NOMO-1 treated with dmso at 0.1 percent for 144 hours (cell line): ENCODE data around the gene CELF4.

Source experiments
- DNase-seq: peaks from one replicate; lab custom pipeline; 2025; ENCODE audit not compliant: unreplicated experiment; lab: John Stamatoyannopoulos, UW

The CELF4 gene

DNA sequence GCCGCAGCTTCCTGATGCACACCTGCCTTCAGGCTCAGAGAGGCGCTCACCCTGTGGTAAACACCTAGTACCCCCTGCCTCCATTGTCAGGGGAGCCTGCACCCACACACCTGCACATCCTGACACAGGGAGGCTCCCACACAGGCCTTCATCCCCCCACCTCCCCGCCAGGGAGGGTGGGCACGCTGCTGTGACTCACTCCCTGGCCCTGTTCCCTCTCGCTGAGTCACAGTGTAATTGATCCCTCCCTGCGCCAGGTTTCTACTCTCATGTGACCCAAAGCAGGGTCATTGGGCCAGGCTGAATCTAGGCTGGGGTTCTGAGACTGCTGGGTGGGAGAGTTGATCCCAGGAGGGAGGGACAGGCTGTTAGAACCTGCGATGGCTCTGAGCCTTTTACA lies 8.5 kb upstream of the CELF4 start:
- no peak for DNase-seq

DNA sequence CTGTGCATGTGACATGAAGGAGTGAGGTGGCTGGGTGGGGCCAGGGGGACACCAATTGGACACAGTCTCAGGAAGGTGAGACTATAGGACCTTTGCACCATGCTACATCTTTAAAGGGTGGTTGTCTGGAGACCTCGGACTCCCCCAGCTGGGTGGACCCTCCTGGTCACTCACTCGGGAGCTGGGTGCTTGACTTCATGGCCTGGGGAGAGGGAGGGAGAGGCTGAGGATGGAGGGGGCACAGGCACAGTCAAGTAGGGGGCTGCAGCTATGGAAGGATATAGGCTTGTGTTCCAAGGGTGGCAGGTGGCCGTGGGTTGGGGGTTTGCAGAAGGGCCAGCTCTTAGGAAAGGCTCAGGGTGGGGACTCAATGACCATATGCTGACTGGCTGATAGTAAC lies 7.1 kb upstream of the CELF4 start:
- no peak for DNase-seq

GRCh38 chr18:37571266-37571665 lies 5.7 kb upstream of the CELF4 start:
- DNase-seq, result no peak

DNA sequence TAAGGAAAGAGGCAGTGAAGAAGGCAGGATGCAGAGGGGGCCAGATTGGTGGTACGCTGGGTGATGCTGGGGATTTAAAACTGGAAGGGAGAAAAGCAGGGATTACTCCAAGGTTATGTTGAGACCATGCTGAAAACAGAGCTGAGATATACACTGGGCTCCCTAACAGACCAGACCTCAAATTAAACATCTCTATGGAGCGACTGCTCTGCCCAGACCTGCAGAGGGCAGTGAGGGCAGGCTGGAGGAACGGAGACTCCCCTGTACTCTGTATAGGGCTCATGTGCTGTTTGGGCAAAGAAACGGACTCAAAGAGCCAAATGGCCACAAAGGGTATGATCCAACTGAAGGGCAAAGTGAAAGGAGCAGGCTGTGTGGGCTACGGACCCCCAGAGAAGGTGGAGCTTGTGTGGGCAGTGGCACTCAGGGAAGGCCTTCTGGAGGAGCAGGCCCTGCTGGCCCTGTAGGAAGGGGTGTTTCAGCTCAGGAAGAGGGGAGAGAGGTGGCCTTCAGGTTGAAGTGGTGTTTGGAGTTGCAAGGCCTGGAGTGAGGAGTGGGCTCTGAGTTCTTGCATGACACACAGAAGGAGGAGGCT lies 4.8 kb upstream of the CELF4 start:
- no peak for DNase-seq

DNA sequence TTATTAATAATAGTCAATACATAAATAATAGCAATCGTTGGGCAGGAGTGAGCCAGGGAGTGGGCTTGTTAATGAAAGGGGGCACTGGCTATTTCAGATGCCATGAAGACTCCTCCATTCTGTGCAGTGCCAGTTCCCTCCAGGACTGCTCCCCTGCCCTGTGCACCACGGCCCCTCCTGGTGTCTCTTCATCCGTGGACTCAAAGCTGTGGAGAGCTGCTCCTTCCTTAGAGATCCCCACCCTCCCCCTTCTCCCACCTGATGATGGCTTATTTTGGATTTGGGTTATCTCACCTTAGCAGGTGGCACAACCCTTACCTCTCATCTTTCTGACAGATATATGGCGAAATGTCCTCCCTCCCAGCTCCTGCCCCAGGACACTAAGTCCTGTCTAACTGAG lies 3.1 kb upstream of the CELF4 start:
- no peak for DNase-seq

- DNase-seq, result no peak
These were observed 2.4 kb upstream of the CELF4 start for GRCh38 chr18:37567994-37568359.

GRCh38 chr18:37567061-37567993 lies 1.7 kb upstream of the CELF4 start:
- no peak for DNase-seq

DNA sequence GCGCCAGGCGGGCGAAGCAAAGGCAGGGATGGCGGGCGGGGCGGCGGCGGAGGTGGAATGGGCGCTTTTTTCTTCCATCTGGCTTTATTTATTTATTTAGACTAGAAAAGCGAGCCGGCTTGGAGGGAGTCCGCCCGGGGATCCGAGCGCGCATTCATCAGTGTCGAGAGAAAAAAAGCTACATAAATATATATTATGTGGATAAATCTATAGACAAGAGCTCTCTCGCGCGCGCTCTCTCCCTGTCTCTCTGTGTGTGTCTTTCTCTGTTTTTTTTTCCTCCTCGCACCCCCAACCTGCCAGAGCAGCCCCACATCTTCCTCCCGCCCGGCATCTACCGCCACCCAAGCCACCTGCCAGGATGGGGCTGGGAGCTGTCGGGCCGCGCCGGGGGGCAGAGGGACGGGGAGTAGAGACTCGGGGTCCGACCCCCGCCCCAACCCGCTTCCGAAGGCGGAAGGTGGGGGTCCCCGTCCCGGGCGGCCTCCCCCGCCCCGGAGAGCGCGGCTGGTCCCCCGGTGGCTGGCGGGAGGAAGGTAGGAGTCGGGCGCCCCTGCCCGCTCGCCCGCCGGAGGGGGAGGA lies 972 bp upstream of the CELF4 start:
- DNase-seq, result no peak

DNA sequence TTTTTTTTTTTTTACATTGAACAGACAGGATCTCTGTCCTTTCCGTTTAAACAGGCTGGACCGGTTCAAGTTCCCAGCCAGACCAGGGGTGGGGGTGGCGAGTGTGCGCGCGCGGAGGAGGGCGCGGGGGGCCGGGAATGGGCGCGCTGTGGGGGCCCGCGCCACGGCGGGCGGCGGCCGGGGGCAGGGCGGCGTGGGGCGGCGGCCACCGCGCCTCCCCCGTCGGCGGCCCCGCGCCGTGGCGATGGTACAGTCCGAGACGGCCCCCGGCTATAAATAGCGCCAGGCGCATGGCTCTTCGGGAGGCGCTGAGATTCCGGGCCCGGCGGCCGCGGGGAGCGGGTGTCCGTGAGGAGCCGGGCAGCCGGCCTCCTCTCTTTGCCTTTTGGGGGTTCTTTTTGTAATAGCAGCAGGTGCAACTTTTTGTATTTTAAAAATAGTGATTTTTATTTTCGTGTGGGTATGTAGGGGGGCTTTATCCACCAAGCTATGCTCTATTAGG lies 430 bp upstream of the CELF4 start:
- DNase-seq, result no peak

GRCh38 chr18:37564711-37565100 lies 892 bp downstream of the CELF4 start:
- DNase-seq, result no peak

DNA sequence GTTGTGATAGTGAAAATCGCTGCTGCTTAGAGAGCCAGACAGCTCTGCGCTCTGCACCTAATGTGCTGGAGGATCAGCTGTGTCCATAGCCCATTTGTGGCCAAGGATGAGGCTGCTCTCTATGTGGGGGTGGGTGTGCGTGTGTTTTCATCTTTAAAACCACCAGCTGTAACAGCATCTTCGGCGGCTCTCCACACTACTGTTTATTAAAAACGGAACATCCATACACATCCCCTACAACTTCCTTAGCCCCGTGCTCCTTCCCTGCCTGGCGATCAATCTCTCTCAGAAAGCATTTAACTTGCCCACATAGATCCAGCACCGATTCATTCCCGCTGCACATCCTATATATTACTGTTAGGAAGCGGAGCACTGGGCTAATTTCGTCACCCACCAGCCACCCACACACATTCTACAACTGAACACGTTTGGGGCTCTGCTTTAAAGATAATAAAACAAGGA lies 1.6 kb downstream of the CELF4 start:
- no peak for DNase-seq

- DNase-seq, result no peak
These were observed 3.6 kb downstream of the CELF4 start for GRCh38 chr18:37561986-37562385.

- no peak for DNase-seq
These were observed 5.6 kb downstream of the CELF4 start for GRCh38 chr18:37560003-37560402.

GRCh38 chr18:37559194-37559593 lies 6.4 kb downstream of the CELF4 start:
- no peak for DNase-seq

- no peak for DNase-seq
These were observed 11.2 kb downstream of the CELF4 start for GRCh38 chr18:37554399-37554787.

GRCh38 chr18:37553633-37554398 lies 11.8 kb downstream of the CELF4 start:
- no peak for DNase-seq

DNA sequence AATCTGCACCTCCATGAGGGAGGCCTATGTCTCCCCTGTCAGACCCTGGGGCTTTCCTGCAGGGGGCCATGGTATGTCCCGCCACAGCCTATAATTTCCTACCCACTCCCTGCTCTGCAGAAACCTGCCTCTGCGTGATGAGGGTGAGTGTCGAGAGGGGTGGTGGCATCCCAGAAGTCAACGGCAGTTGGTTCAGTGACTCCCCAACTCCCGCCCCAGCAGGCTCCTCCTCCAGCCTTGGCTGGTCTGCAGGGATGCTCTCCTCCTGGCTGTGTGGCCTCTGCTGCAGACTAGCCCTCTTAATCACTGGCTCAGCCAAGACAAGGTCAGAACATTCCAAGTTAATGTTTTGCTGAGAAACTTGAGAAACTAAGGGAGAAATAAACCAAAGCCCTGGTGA lies 13.3 kb downstream of the CELF4 start:
- DNase-seq, result no peak

- no peak for DNase-seq
These were observed 13.8 kb downstream of the CELF4 start for GRCh38 chr18:37551846-37552245.

DNA sequence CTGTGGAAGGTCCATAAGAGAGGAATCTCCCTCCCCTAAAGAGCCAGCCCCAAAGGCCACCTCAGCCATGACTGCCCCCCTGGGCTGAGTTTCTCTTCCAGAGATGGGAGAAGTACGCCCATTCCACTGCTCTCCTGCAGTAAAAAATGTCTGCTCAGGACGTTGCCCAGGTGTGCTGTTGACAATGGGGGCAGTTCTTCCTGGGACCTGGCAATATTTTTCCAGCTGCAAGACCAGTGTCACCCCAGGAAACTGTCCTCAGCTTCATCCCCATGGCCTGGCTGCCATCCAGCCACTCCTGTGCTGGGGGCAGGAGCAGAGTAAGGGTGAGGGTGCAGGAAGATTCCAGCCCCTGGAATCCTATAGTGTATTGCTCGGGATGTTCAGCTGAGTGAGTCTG lies 14.3 kb downstream of the CELF4 start:
- DNase-seq, result no peak

DNA sequence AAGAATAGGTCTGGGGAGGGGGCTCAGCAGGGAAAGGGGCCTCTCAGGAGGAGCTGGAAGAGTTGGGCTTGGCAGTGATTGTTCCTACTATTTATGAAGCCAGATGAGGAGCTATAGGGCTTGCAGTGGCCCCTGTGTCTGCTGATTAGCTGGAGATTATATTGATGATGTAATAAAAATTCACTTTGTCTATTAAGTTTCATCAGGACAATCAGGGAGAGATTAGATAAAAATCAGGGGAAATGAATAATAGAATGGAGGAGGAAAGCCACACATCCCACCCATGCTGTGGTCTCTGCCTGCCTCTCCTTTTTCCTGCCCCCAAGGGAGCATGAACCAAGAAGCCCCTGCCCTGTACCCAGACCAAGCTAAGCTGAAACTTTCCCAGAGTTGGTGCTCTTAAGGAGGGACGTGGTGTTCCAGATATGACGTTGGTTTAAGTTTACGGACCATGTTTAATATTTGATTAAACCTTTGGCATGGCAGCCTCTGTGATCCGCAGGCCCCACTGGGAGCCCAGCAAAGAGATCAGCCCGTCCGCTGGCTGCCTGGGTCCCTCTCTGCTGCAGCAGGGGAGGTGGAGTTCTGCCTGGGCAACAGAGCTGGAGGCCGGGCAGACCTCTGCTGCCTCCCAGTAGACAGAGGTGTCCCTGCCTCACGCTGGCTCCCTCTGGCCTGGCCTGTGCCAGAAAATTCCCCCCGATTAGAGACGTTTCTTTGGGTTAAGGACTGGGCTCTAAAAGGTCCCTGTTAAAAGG lies 15.3 kb downstream of the CELF4 start:
- no peak for DNase-seq
